Dermis blood vessel endothelial cell (primary cell): ENCODE results near the gene TCF7L2. TPM values are rescaled to one million over a fixed set of nuclear protein-coding genes. Genes with fewer than 3 reads are reported as not detected.
A peak's percentile ranks its signal among the peaks of the same experiment; 100 is the strongest.

ENCODE experiments used
- DNase-seq: peaks from one replicate; pipeline ENCODE4 v3.0.0; 2010
- total RNA-seq: library from RNA; depleted of rRNA; stranded (reverse); fragments of >200 nt; gene quantifications from 2 replicates; pipeline ENCODE4 v1.2.3, GENCODE V29; 2014

TCF7L2 gene
- total RNA-seq, 1 donor from 2014 or later = 2.9 TPM

DNA sequence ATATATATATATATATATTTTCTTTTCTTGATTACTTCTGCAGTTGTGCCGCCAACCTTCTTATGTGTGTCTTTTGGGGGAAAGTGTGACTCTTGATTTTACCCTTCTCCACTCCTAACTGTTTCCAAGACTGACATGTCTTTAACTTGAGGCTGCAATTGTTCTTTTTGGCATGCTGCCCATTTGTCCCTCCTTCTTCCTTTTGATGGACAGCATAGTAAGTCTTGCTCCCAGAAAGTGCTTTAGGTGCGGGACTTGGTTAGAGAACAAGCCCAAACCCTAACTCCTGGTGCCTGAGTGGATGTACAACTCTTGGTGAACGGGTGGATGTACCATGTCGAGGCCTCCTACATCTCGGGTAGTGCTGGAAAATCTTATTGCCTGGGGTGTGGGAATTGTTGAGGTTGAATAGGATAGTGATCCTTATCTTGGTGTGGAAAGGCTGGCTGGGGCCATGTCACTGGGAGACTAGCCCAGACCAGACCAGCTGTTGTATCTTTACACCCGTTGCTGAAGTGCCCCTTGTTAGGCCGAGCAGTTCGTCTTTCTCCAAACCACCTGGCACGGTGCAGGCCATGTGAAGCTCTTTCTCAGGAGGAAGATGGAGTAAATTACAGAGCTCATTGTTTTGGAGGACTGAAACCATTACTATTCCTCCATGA is 16.3 kb downstream of the TCF7L2 start:
- peak; percentile 62 for DNase-seq

DNA sequence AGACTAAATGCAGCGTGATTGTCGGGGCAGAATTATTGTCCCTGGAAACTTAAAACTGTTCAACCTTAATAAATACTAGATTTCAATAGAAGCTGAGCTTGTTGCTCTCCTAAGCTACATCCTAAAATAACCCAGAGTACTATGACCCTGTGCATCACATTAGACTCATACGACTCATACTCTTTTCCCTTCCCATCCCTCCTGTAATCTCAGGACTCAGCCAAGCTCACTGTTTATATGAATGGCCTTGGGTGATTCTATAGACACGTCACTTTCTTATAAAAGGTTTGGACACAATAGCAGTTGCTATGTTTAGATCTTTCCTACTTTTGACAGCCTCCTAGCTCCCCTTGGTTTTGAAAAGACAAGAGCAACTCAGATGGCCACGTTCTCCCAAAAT is 17.2 kb downstream of the TCF7L2 start:
- DNase-seq = no peak

DNA sequence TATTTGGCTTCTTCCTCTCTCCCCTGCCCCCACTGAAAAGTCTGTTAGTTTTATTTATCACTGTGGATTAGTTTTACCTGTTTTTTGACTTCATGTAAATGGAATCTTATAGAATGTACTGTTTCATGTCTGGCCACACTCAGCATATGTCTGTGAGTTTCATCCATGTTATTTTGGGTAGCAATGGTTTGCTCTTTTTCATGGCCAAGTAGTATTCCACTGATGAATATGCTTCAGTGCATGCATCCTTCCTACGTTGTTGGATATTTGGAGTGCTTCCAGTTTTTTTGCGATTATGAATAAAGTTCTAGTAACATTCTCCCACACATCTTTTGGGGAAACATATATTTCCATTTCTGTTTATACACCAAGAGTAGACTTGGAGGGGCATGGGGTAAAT is 19.1 kb downstream of the TCF7L2 start:
- DNase-seq = no peak

DNA sequence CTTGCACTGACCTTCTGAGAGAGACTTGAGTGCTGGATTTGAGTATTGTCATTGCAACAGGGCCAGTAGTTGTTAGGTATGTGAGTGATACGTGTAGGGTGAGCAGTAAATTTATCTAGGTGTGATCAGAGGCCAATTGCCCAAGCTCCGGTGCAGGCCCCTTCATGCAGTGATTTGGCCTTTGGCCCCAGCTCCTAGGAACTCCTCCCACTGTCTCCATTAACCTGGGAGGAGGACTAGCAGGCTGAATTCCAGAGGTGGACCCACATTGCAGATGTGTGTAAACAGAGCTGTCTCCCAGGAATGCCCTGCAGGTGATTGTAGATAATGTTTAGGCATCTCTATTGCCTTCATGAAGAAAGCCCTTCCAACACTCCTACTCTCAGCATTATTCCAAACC is 19.5 kb downstream of the TCF7L2 start:
- no peak for DNase-seq

DNA sequence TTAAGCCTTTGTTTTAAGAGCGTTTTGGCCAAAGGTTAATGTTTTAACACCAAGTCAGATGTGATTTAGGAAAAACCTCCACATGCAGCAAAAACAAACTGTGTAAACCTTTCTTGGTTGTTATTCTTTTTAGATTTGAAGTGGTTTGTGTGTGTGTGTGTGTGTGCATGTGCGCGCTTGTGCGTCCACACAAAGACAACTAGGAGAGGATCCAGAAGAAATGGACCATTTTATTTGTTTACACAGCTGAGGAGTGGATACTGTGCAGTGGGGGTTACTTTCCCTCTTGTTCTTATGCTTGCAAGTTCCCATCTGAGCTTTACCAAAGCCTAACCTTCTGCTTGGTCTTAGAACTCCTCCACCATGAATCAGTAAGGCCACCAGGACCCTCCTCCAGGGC is 20.0 kb downstream of the TCF7L2 start:
- peak; percentile 36 for DNase-seq

DNA sequence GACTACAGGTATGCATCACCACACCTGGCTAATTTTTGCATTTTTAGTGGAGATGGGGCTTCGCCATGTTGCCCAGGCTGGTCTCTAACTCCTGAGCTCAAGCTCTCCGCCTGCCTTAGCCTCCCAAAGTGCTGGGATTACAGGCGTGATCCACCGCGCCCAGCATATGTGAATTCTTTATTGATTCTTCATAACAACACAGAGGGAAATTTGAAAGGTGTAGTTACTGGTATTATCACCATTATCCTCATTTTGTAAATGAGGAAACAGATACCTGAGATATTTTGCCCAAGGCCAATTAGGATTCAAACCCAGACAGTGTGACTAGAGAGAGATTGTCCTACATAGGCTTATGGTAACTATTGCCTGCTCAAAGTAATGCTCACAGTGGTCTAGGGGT is 22.6 kb downstream of the TCF7L2 start:
- DNase-seq = no peak

DNA sequence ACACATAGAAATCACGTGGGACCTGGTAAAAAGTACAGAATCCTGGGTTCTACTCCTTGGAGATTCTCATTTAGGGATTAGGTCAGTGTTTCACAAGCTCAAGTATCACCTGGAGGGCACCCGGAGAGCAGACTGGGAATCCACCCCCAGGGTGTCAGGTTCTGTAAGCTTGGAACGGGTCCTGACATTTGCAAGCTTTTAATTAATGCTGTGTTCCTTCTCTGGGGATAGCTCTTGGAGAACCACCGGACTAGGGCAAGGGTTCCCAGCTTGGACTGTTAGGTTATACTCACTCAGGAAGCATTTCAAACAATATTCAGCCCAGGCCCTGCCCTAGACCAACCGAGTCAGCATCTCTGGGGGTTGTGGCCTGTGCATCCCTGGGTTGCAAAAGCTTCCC is 23.0 kb downstream of the TCF7L2 start:
- no peak for DNase-seq

DNA sequence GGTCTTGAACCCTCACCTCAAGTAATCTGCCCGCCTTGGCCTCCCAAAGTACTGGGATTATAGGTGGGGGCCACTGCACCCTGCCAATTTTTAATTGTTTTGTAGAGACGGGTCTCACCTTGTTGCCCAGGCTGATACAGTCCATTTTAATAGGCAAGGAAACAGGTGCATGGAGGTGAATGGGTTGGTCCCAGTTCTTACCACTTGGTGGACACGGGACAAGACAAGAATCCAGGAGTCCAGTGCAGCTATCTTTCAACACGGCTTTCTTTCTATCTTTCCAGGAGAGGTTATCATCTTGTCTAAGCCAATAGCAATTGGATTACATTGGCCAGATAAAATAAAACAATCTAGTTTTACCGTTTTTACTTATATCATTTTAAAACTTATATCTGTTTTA is 23.8 kb downstream of the TCF7L2 start:
- DNase-seq = no peak

DNA sequence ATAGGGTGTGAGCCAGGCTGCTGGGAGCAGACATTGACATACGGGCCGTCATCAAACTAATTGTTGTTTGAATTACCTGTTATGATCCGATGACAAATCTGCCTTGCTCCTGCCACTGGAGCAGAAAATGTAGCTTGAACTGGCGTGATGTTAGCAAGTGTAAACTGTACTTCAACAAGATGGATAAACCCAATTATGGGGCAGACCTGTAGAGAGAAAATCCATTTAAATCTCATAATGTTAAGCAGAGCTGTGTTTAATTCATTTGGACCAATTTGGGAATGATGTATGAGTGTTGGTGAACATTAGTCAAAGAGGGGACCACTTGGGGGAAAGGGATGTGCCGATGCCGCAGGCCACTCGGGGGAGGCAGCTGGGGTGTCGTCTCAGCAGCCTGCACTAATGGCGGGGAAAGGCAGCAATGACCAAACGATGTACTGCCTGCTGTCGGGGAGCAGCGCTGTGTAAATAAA is 27.4 kb downstream of the TCF7L2 start:
- no peak for DNase-seq

DNA sequence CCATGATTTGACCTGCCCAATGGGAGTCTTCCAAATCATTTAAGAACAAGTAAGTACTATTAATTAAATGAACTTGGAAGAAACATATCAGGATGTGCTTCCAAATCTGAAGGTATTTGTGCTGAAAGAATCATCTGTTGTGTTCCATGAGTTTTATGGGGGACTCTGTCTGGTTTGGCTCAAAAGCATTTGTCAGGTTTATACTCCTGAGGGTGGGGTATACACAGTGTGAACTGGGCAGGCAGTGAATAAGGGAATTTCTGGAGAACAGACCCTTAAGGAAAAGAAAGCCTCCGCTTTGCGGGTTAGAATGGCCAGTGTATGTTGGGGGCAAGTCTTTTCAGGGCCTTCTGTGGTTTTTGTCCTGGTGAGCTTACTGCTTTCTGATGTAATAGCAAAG is 29.9 kb downstream of the TCF7L2 start:
- DNase-seq = no peak

DNA sequence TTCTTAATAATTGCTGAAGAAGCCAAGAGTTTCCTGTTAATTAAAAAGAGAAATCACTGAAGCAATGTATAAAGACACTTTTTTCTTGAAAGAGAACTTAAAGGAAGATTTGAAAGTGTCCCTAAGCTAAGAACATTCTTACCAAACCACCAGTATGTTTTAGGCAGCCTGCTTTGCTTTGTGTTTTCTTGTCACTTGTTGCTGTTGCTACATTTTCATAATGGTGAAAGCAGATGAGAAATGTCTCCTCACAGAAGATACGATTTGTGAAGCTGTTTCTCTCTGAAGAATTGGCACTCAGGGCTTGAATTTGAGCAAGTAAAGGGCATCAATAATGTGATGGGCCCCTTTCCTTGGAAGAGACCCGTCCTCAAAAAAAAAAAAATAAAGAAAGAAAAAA is 30.9 kb downstream of the TCF7L2 start:
- DNase-seq = no peak

DNA sequence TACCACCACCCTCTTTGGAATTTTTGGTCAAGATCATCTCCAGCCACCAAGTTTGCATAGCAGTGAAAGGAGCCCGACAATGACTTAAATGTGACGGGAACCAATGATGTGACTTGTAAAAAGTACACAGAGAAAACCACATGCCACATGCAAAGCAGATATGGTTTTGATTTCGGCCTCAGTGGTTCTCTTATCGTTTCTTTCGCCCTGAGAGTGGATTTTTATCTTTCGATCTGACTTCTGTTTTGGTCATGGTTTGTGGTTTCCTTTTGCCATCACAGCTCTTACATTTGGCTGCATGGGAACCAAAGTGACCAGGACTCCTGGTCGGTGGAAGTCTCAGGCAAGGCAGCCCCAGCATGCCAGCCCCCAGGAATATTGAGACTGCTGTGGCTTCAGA is 31.5 kb downstream of the TCF7L2 start:
- DNase-seq = no peak

DNA sequence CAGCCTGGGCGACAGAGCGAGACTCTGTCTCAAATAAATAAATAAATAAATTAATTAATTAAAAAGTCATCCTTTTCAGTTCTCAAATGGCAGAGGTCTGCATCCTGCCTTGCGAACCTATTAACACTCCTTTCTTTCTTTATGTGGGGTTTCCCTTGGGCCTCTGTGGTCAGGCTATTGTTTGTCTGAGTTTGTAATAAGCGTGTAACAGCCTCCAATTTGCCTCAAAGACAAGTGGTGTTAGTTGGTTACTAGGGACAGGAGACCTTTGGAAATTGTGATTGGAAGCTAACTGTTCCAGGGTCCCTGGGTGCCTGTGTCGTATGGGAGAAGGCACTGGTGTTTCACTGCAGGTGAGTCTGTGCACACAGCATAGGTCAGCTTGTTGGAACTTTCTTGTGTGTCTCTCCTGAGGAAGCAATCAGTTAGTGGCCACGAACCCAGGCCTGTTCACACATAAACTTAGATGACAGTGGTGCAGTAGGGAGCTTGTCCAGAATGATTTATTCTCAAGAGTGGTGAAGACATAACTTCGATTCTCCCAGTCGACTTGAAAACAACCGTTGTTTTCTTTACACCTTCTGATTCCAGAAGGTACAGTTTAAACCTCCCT is 33.5 kb downstream of the TCF7L2 start:
- DNase-seq = no peak

DNA sequence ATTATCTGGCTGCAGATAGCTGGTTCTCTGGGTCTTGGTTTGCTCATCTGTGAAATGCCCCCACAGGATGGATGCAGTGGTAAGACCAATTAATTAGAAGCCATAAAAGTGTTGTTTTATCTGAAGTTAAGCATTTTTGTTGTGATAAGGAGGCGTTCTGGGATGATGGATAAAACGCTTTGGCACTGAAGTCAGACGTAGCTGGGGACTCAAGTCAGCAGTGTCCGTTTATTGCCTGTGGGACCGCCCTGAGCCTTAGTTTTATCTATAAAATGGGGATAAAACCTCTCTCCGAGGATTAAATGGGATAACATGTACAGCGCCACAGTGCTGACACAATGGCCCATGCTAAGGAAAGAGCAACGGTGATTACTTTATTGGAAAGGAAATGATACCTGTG is 34.7 kb downstream of the TCF7L2 start:
- peak; percentile 38 for DNase-seq

DNA sequence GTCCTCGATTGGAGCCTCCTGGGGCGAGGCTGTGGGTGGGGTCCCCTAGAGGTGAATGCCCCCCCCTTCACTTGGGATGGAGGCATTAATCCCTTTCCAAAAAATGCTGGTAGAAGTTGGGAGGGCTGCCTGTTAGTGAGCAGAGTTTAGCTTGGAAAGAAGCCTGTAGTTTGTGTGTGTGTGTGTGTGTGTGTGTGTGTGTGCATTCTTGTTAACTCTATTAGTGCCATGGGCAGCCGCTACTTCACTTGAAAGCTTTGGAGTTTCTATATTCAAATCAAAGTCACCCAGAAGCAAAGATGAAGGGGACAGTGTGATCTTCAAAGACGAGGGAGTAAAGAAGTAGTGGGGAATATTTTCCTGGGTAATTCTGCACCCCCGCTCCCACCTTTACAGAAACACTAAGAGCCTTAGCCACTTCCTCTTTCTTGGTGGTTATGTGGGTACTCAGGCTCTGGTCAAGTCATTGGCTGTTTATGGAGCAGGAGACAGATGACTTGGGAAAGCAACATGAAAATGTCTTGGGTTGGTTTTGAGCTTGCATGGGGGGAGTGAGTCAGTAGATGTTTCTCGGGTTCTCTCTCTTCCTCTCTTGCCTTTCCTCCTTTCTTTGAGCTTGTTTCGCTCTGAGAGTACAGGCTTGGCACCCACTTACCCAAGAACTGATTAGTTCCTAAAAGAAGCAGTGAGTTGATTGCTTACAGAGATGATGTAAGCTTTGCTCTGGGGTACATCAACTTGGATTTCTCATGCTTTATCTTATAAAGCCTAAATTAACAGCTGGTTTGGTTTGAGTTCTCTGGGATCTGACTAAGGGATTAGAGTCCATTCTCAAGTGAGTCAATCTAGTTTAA is 35.9 kb downstream of the TCF7L2 start:
- DNase-seq = no peak

DNA sequence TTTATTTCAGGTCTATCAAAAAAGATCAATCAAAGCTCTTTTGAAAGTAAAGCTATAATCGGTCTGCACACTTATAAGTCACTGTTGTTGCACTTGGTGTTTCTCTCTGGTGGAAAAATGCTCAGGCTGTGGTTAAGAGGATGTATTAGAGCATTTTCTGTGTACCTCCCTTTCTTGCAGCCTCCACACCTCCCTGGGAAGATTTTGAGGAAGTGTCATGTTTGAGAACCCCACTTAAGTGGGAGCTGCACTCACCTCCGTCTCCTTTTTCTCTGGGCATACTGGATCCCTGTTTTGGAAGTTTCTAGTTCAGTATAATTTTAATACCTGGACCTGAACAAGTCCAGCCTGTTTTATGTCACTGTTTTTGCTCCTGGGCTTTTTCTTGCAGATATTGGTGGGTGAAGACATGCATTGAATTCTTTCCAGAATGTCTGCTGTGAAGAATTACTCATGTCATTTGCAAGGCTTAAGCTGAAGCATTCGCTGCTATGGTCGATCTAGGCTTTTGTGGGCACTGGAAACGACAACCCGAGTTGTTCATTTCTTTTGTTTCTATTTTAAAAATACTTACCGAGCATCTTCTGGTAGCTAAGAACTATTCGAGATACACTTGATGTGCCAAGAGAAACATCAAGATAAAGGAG is 36.6 kb downstream of the TCF7L2 start:
- no peak for DNase-seq

DNA sequence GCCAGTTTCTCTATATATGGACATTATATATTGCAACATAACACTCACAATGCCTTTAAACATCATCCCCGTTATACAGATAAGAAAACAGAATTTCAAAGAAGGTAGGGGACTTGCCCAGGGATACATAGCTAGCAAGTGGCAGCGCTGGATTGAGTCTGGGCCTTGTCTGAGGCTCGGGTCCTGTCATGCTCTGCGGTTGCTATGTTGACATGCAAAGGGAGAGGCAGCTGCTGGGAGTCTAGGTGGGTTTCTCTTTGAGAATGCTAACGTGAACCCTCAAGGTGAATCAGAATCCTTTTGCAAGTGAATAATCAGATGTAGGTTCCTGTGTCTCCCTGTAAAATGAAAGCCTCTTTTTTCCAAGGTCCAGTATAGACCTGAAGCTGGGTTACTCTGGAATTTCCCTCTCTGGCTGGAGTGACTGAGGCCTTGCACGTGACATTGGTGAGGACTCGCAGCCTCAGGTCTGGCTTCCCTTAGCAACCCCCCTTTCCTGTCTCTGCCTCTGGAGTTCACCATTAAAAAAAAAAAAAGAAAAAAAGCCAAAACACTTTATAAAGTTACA is 38.9 kb downstream of the TCF7L2 start:
- peak; percentile 53 for DNase-seq

DNA sequence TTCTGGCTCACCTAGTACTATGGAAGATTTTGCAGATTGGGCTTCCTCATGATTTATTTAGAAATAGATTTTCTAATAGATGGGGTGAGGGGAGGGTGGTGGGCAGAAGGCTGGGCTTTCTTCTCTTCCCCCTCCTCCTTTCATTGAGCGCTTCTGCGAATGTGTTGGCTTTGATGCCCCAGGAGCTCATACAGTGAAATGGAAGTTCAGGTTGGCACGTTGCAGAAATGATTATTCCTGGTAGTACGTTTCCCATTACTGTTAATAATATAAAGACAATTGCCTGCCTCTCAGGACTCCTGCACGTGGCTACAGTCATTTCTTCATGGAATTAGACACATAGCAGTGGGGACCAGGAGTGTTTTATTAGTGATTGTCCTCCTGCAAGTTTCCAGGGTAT is 39.8 kb downstream of the TCF7L2 start:
- no peak for DNase-seq

DNA sequence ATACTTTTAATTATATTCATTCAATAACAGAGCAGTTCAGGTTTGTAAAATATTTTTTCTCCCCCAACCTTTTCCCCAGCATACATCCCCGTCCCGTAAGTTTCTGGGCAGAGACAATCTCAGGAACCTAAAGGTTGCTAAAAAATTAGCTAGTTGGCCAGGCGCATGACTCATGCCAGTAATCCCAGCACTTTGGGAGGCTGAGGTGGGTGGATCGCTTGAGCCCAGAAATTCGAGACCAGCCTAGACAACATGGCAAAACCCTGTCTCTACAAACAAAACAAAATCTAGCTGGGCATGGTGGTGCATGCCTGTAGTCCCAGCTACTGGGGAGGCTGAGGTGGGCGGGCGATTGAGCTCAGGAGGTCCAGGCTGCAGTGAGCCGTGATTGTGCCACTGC is 40.2 kb downstream of the TCF7L2 start:
- no peak for DNase-seq

DNA sequence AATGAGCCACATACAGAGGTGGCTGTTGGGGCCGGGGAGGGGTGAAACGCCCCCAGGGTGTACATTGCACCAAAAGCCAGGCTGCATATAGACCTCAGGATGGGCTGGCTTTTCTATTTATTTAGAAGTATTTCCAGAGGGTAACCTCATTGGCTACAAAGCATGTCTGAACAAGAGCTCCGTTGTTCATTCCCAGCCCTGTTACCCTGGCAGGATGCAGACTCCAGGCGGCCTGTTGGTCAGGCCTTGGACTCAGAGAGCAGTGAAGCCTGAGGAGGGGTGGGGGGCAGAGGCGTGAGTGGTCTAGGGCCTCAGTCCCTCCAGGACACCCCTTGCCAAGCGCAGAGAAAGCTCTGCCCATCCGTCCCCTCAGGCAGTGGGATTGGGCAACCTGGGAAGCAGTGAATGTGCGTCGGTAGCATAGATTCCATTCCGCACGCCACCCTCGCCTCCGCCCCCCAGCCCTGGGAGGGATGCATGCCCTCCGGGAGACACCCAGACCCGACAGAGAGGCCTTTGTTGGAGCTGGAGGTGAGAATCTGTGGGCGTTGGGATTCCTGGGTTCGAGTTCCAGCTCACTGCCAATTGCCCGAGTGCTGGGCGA is 41.9 kb downstream of the TCF7L2 start:
- DNase-seq = no peak

DNA sequence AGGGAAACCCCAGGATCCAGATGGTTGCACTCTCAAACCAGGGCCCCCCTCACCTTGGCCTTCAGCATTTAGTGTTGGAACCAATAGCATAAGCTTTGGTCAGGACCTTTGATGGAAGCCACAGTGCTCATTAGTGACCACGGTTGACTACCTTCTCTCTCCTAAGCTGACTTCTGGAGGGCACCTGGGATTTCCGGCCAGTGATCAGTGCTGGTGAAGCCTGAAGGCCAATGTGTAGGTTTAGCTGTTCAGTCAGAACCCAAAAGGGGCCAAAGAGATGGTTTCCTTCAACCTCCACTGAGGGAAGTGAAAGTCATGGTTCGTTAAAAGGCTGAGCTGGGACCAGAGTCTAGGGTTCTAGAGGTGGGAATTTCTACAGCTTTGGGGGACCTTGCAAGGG is 46.4 kb downstream of the TCF7L2 start:
- DNase-seq = no peak

DNA sequence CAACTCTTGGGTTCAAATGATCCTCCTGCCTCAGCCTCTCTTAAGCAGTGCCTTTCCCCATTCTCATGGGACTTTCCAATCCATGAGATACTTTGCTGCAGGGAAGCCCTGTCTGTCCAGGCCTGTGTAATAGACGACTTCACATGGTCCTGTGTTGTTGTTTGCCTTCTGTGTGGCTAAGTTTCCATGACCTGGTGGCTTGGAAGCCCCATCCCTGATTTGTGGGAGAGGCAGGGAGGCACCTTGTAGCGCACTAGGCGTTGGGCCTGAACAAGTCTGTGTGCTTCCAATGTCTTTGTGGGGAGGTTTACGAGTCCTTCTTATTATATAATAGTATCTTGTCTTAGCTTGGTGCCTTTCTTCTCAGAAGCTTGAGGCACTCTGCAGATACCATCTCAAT is 49.1 kb downstream of the TCF7L2 start:
- DNase-seq = no peak

DNA sequence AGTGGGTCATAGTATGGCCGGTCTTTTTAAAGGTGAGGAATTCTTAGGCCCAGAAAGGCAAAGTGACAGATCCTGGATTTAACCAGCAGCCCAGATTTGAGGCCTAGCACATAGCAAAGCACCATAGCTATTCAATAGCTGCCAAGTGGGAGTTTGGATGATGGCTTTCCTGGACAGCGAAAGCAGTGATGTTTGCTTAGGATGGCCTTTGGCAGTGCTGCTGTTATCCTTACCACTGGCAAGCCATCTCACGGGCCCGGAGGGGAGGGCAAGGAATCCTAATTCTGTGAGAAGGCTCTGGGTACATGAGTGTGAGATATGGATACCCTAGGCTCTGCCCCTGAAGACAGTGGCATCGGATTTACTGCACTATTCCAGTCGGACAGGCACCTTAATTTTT is 50.4 kb downstream of the TCF7L2 start:
- DNase-seq = no peak
